ENCODE measurements around the gene AGBL5. TPM values are rescaled to one million over a fixed set of nuclear protein-coding genes. Genes with fewer than 3 reads are reported as not detected.
A peak's percentile ranks its signal among the peaks of the same experiment; 100 is the strongest.

AGBL5 gene
- total and polyA plus RNA-seq, 9 of the 15 experiments (the other 6 are each of a cell fraction or from before 2014, with no cell fraction given) = 3.3 to 52.7 (median 26.2) TPM

DNA sequence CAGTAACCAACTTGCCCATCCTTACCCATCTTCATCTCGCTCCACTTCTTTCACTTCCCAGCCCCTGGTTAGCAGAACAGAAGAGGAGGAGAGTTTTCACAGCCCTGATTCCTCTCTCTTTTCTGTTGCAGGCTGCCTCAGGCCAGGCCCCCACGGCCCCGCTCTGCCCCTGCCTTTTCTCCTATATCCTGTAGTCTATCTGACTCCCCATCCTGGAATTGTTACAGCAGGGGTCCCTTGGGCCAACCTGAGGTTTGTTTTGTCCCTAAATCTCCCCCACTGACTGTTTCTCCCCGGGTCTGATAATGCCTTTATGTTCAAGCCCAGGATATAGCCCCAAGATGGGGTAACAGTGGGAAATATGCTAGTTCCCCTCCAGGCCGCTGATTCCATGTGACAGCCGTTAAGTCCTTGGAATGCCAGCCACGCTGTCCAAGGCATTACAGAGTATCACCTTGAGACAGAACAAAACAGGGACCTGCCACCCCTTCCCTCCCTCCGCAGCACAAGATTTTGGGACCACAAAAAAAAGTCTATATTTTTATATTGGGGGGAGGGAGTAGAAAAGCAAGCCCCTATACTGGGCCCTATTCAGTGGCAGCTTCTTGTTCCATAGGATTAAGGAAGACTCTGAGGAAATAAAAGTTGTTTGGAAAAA lies 18.6 kb downstream of the AGBL5 start (continued):
- TF ChIP-seq ZZZ3 (IDR thresholded peaks at IDR 0.05) (no peak), EWSR1 (IDR thresholded peaks at IDR 0.05; ENCODE audit: borderline replicate concordance, low read depth, partially characterized antibody) (no peak)
- TF ChIP-seq, protein P1, sequence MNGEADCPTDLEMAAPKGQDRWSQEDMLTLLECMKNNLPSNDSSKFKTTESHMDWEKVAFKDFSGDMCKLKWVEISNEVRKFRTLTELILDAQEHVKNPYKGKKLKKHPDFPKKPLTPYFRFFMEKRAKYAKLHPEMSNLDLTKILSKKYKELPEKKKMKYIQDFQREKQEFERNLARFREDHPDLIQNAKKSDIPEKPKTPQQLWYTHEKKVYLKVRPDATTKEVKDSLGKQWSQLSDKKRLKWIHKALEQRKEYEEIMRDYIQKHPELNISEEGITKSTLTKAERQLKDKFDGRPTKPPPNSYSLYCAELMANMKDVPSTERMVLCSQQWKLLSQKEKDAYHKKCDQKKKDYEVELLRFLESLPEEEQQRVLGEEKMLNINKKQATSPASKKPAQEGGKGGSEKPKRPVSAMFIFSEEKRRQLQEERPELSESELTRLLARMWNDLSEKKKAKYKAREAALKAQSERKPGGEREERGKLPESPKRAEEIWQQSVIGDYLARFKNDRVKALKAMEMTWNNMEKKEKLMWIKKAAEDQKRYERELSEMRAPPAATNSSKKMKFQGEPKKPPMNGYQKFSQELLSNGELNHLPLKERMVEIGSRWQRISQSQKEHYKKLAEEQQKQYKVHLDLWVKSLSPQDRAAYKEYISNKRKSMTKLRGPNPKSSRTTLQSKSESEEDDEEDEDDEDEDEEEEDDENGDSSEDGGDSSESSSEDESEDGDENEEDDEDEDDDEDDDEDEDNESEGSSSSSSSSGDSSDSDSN (IDR thresholded peaks at IDR 0.05; ENCODE audit: borderline replicate concordance in 1 of 2, low read depth in 2 of 2, low read length in 2 of 2) = no peak

DNA sequence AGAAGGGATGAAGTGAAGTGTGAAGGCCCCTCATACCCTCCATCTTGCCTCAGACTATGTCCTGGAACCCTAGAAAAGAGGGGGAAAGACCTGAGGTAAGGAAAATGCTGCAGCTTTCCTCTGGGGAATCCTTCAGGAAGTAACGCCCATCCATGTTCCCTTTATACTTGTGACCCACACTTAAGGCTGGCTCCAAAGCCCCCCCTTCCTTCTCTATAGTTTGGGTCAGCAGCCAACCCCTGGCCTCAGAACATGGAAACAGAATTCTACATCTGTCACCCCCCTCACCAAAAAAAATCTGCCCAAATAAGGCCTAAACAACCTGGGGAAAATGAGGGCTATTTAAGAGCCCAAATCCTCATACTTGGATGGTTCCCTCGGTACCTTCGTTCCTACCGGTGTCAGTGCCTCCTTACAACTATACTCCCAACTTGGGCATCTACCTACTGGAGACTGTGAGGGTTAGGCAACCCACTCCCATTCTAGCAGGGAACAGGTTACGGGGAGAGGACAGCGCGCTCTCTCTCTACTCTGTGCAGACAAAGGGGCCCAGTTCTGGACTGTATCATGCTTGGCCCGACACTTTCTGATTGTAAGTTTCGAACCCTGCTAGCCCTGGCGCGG lies 19.3 kb downstream of the AGBL5 start:
- Histone ChIP-seq H3K9ac (ENCODE audit: insufficient read depth in 1 of 2, low read depth in 2 of 2, low read length in 2 of 2) (peak overlapping the region; percentile 90 to 99), H3K4me3 (peak overlapping the region; percentile 82), H2AFZ (ENCODE audit: low read depth, low read length) (peak overlapping the region; percentile 71), H3K27me3 (ENCODE audit: control insufficient read depth in 2 of 2, insufficient read depth in 2 of 2, low read length in 2 of 2) (no peaks in the 10 kb centered on the region), H3K79me2 (ENCODE audit: control insufficient read depth, insufficient read depth, low read length) (peaks cover 29% of the 10 kb centered on the region), H3K4me1 (replicated peaks in 1 of 2; ENCODE audit: control insufficient read depth in 2 of 2, insufficient read depth in 2 of 2, low read length in 2 of 2) (peaks cover 38 to 44% of the 10 kb centered on the region in 2 experiments), H3K9me3 (replicated peaks; ENCODE audit: control insufficient read depth, insufficient read depth, low read depth, low read length) (no peaks in the 10 kb centered on the region), H3K36me3 (ENCODE audit: control insufficient read depth, insufficient read depth, low read length) (peaks cover 41% of the 10 kb centered on the region), H3K9me1 (ENCODE audit: control insufficient read depth, insufficient read depth, low read length) (no peaks in the 10 kb centered on the region), H3K27ac (ENCODE audit: extremely low read depth, low read depth, low read length) (peak overlapping the region; percentile 86), H3K4me2 (ENCODE audit: insufficient read depth, low read length) (peak overlapping the region; percentile 98), H4K20me1 (replicated peaks; ENCODE audit: control insufficient read depth, insufficient read depth, low read length) (no peaks in the 10 kb centered on the region)
- TSS peak; percentile 64 for BruUV-seq (replicated peaks)
- ChIA-PET CTCF (ENCODE audit: low intra/inter-chr PET ratio) (no interaction called here), POLR2A (interaction anchor here (0.5 to 9.0 kb wide), 12 partner anchors 8 to 422 kb away, joined by 3 to 112 read pairs (median 6); partner anchors contain the start of gene AGBL5)
- DNase-seq (ENCODE audit: extremely low read depth in 1 of 4, low spot score in 3 of 4) (no peak), ATAC-seq (peak; percentile 8), FAIRE-seq (no peak)
- in situ Hi-C loops (cut with MboI) (no loop called here), intact Hi-C loops (cut with micrococcal nuclease) (no loop called here)
- WGBS (ENCODE audit: insufficient coverage, low coverage, missing lambda C conversion rate) = 0% methylated on average over 11 of the region's 11 CpGs
- TF ChIP-seq PPARD (CRISPR knock-in tag; IDR thresholded peaks at IDR 0.05) (no peak), ZNF717 (CRISPR knock-in tag; IDR thresholded peaks at IDR 0.05) (no peak), RBBP5 (IDR thresholded peaks at IDR 0.05; ENCODE audit: borderline replicate concordance, insufficient read depth, low read length, poor library complexity, severe bottlenecking) (no peak), SRSF3 (IDR thresholded peaks at IDR 0.05; ENCODE audit: insufficient read depth, low read length) (no peak), ESRRB (CRISPR knock-in tag; IDR thresholded peaks at IDR 0.05; ENCODE audit: borderline replicate concordance) (no peak), ZNF707 (CRISPR knock-in tag; conservative IDR thresholded peaks at IDR 0.05) (no peak)
- TF ChIP-seq, protein P2, sequence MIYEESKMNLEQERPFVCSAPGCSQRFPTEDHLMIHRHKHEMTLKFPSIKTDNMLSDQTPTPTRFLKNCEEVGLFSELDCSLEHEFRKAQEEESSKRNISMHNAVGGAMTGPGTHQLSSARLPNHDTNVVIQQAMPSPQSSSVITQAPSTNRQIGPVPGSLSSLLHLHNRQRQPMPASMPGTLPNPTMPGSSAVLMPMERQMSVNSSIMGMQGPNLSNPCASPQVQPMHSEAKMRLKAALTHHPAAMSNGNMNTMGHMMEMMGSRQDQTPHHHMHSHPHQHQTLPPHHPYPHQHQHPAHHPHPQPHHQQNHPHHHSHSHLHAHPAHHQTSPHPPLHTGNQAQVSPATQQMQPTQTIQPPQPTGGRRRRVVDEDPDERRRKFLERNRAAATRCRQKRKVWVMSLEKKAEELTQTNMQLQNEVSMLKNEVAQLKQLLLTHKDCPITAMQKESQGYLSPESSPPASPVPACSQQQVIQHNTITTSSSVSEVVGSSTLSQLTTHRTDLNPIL (CRISPR knock-in tag; IDR thresholded peaks at IDR 0.05) = no peak
- TF ChIP-seq, protein P3, sequence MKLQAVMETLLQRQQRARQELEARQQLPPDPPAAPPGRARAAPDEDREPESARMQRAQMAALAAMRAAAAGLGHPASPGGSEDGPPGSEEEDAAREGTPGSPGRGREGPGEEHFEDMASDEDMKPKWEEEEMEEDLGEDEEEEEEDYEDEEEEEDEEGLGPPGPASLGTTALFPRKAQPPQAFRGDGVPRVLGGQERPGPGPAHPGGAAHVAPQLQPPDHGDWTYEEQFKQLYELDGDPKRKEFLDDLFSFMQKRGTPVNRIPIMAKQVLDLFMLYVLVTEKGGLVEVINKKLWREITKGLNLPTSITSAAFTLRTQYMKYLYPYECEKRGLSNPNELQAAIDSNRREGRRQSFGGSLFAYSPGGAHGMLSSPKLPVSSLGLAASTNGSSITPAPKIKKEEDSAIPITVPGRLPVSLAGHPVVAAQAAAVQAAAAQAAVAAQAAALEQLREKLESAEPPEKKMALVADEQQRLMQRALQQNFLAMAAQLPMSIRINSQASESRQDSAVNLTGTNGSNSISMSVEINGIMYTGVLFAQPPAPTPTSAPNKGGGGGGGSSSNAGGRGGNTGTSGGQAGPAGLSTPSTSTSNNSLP (IDR thresholded peaks at IDR 0.05; ENCODE audit: borderline replicate concordance, low read depth, low read length) = no peak
